ENCODE results near the gene CCM2.

Gene CCM2

GRCh38 chr7:45061352-45061751 lies 61.4 kb downstream of the CCM2 start:
- no peak overlapping the region for H3K27ac ChIP-seq

GRCh38 chr7:45061806-45062425 lies 61.9 kb downstream of the CCM2 start:
- no peak overlapping the region for H3K27ac ChIP-seq
- TF ChIP-seq CTCF (conservative IDR thresholded peaks at IDR 0.05): no peak
- no peak for TF ChIP-seq ZFX (IDR thresholded peaks at IDR 0.05)

More at GRCh38 chr7:45061352-45061751, 61.4 kb downstream of the CCM2 start:
- TF ChIP-seq ZFX (IDR thresholded peaks at IDR 0.05): no peak
- no peak for TF ChIP-seq CTCF (conservative IDR thresholded peaks at IDR 0.05)

GRCh38 chr7:45064047-45064725 lies 64.2 kb downstream of the CCM2 start:
- no peak for TF ChIP-seq ZFX (IDR thresholded peaks at IDR 0.05)
- TF ChIP-seq CTCF (conservative IDR thresholded peaks at IDR 0.05): no peak

GRCh38 chr7:45065031-45065995 lies 65.3 kb downstream of the CCM2 start:
- TF ChIP-seq CTCF (conservative IDR thresholded peaks at IDR 0.05) (no peak), ZFX (IDR thresholded peaks at IDR 0.05) (no peak)
- no peak overlapping the region for H3K27ac ChIP-seq

More at GRCh38 chr7:45064047-45064725, 64.2 kb downstream of the CCM2 start:
- H3K27ac ChIP-seq: no peak overlapping the region

- no peak overlapping the region for H3K27ac ChIP-seq
- TF ChIP-seq ZFX (IDR thresholded peaks at IDR 0.05): no peak
- no peak for TF ChIP-seq CTCF (conservative IDR thresholded peaks at IDR 0.05)
These were observed 66.4 kb downstream of the CCM2 start for GRCh38 chr7:45066409-45066808.

GRCh38 chr7:45067582-45067981 lies 67.6 kb downstream of the CCM2 start:
- H3K27ac ChIP-seq: no peak overlapping the region
- TF ChIP-seq ZFX (IDR thresholded peaks at IDR 0.05): no peak
- TF ChIP-seq CTCF (conservative IDR thresholded peaks at IDR 0.05): no peak
